Endothelial cell of umbilical vein (primary cell): Measurements from ENCODE around the gene SDK2. TPM values are rescaled to one million over a fixed set of nuclear protein-coding genes. Genes with fewer than 3 reads are reported as not detected.

Experiments
- BruUV-seq: library from RNA; stranded (reverse); fragments of 400-500 nt; replicated peaks from 2 replicates; lab custom pipeline; 2021; lab: Mats Ljungman, UMichigan
- CTCF ChIA-PET: fragments of 300-600, 350-600 bp; sonication (Branson Sonifier 250); formaldehyde crosslinking; loops from one replicate; lab custom pipeline; 2021; ENCODE audit warnings: antibody characterized with exemption, inconsistent platforms; lab: Charles Lee
- POLR2A ChIA-PET: fragments of 300-600, 350-600 bp; sonication (Branson Sonifier 250); formaldehyde crosslinking; loops from one replicate; lab custom pipeline; 2021; ENCODE audit warnings: antibody characterized with exemption, inconsistent platforms; lab: Charles Lee
- DNase-seq: peaks from one replicate; pipeline ENCODE4 v3.0.0-alpha.2; 2011; ENCODE audit warnings: low read depth, low spot score
- FAIRE-seq: peaks from 2 replicates; lab custom pipeline; 2011; peaks lifted over from hg19 to GRCh38; lab: Jason Lieb, UNC
- H2AFZ ChIP-seq: 2 replicates; pipeline ENCODE4 v1.6.0; 2012; ENCODE audit warnings: low read depth, low read length, control low read depth, inconsistent platforms
- H3K27ac ChIP-seq: 2 replicates; pipeline ENCODE4 v1.5.1; 2011; ENCODE audit warnings: low read depth, mild to moderate bottlenecking, control low read depth, low read length, moderate library complexity; ENCODE audit not compliant: insufficient read depth
- H3K27me3 ChIP-seq, 2 experiments: 2 replicates each; pipeline versions ENCODE4 v1.6.0 to v1.6.1; 2011; ENCODE audit warnings: low read length in 2 of 2, mixed read lengths in 1 of 2; ENCODE audit not compliant: control insufficient read depth in 2 of 2, insufficient read depth in 2 of 2
- H3K36me3 ChIP-seq, 2 experiments: 2 replicates in 1 of 2; 3 replicates in 1 of 2; pipeline ENCODE4 v1.5.1; 2011; ENCODE audit warnings: low read length in 2 of 2, mild to moderate bottlenecking in 1 of 2, moderate library complexity in 1 of 2; ENCODE audit not compliant: control insufficient read depth in 2 of 2, insufficient read depth in 2 of 2; ENCODE audit errors: extremely low read depth in 1 of 2
- H3K4me1 ChIP-seq: 3 replicates; pipeline ENCODE4 v1.5.1; 2011; ENCODE audit warnings: mild to moderate bottlenecking, low read length; ENCODE audit not compliant: control insufficient read depth, insufficient read depth; ENCODE audit errors: extremely low read depth
- H3K4me2 ChIP-seq: 2 replicates; pipeline ENCODE4 v1.6.1; 2011; ENCODE audit warnings: low read length, control low read depth, mixed read lengths; ENCODE audit not compliant: insufficient read depth
- H3K4me3 ChIP-seq, 3 experiments: fragments of 200-600 bp in 1 of 3; sonication (generic), shearing (Covaris generic) in 1 of 3; replicated peaks in 1 of 3; 2 replicates each; pipeline ENCODE4 v1.5.1; 2011 to 2016; ENCODE audit warnings: control low read depth in 3 of 3, low read length in 3 of 3, mild to moderate bottlenecking in 2 of 3, inconsistent platforms in 1 of 3, low read depth in 1 of 3, moderate library complexity in 1 of 3; ENCODE audit not compliant: insufficient read depth in 1 of 3
- H3K79me2 ChIP-seq: 2 replicates; pipeline ENCODE4 v1.6.0; 2012; ENCODE audit warnings: low read length, inconsistent platforms; ENCODE audit not compliant: control insufficient read depth, insufficient read depth
- H3K9ac ChIP-seq: replicated peaks from 2 replicates; pipeline ENCODE3; 2011; ENCODE audit warnings: low read length, control low read depth; ENCODE audit not compliant: insufficient read depth; ENCODE audit errors: extremely low read depth
- H3K9me1 ChIP-seq: replicated peaks from 3 replicates; pipeline ENCODE4 v1.6.0; 2011; ENCODE audit warnings: mild to moderate bottlenecking, low read length; ENCODE audit not compliant: control insufficient read depth, insufficient read depth; ENCODE audit errors: extremely low read depth
- H3K9me3 ChIP-seq: replicated peaks from 2 replicates; pipeline ENCODE4 v1.5.1; 2012; ENCODE audit warnings: low read length, inconsistent platforms; ENCODE audit not compliant: control insufficient read depth, insufficient read depth
- H4K20me1 ChIP-seq: replicated peaks from 2 replicates; pipeline ENCODE3; 2011; ENCODE audit warnings: mild to moderate bottlenecking, low read length; ENCODE audit not compliant: control insufficient read depth, insufficient read depth; ENCODE audit errors: extremely low read depth
- CTCF ChIP-seq, 2 donors: IDR thresholded peaks; 1 replicate in 1 of 2; 2 replicates in 1 of 2; pipeline ENCODE4 v1.5.1; 2011; ENCODE audit warnings: low read length in 2 of 2, mild to moderate bottlenecking in 2 of 2, moderate library complexity in 2 of 2, control low read depth in 1 of 2, inconsistent platforms in 1 of 2, low read depth in 1 of 2; ENCODE audit not compliant: insufficient read depth in 1 of 2; ENCODE audit errors: extremely low read depth in 1 of 2
- EZH2 ChIP-seq: IDR thresholded peaks from 2 replicates; pipeline ENCODE4 v1.6.1; 2012; ENCODE audit warnings: borderline replicate concordance, low read depth, mild to moderate bottlenecking, moderate library complexity, low read length, inconsistent platforms; ENCODE audit not compliant: severe bottlenecking
- FOS ChIP-seq: IDR thresholded peaks from 2 replicates; pipeline ENCODE4 v1.6.1; 2011; ENCODE audit warnings: mild to moderate bottlenecking, low read length, moderate library complexity, borderline replicate concordance; ENCODE audit not compliant: insufficient read depth
- GATA2 ChIP-seq: IDR thresholded peaks from 2 replicates; pipeline ENCODE4 v1.7.0; 2011; ENCODE audit warnings: low read depth, mild to moderate bottlenecking, moderate library complexity, mixed read lengths, low read length; ENCODE audit not compliant: insufficient read length, insufficient read depth
- JUN ChIP-seq: IDR thresholded peaks from 2 replicates; pipeline ENCODE4 v1.6.1; 2011; ENCODE audit warnings: borderline replicate concordance, low read depth; ENCODE audit not compliant: insufficient read length, insufficient read depth
- MYC ChIP-seq: IDR thresholded peaks from one replicate; pipeline ENCODE4 v1.6.1; 2011; ENCODE audit warnings: mild to moderate bottlenecking, low read depth, low read length
- POLR2A ChIP-seq: IDR thresholded peaks from 2 replicates; pipeline ENCODE4 v1.6.1; 2012; ENCODE audit warnings: low read depth, mild to moderate bottlenecking, control low read depth, low read length
- POLR2AphosphoS5 ChIP-seq: IDR thresholded peaks from 2 replicates; pipeline ENCODE4 v1.6.1; 2012; ENCODE audit warnings: low read depth, mild to moderate bottlenecking, control low read depth, low read length, moderate library complexity; ENCODE audit not compliant: insufficient read depth
- dilution Hi-C: fragments of 300-500 bp; cut with MboI; formaldehyde crosslinking; loops from one replicate; pipeline ENCODE4 v1.15.0; 2019; ENCODE audit warnings: low sequenced_read_pairs; ENCODE audit not compliant: extremely low pct_ligation_motif_present
- intact Hi-C: fragments of 100-400 bp; cut with micrococcal nuclease; formaldehyde crosslinking; loops from one replicate; pipeline ENCODE4 v1.10.0; 2022
- polyA plus RNA-seq, 4 experiments: library from polyadenylated mRNA; depleted of rRNA in 3 of 4; stranded (reverse) in 3 of 4; unstranded in 1 of 4; fragments of >200 nt; gene quantifications; 2 replicates each; pipeline versions ENCODE4 v1.2.1 to v1.2.3, GENCODE V29; 2011 to 2012; ENCODE audit warnings: missing spikeins in 1 of 4
- total RNA-seq: library from RNA; stranded (reverse); gene quantifications from 2 replicates; pipeline ENCODE4 v1.2.3, GENCODE V29; 2021
- TF ChIP-seq, protein P1 (sequence below): IDR thresholded peaks from 2 replicates; pipeline ENCODE4 v1.6.1; 2011; ENCODE audit not compliant: insufficient read depth, insufficient read length

Gene SDK2
- total and polyA plus RNA-seq, 2 donors (not counting 3 experiments of a cell fraction or from before 2014, with no cell fraction given), result not detected

- Histone ChIP-seq H3K9me1 (no peaks in the 10 kb centered on the region), H3K4me2 (no peak overlapping the region), H3K4me3 (no peak overlapping the region), H3K27ac (no peak overlapping the region), H3K9me3 (no peaks in the 10 kb centered on the region), H3K36me3 (no peaks in the 10 kb centered on the region), H4K20me1 (no peaks in the 10 kb centered on the region), H2AFZ (no peak overlapping the region), H3K79me2 (no peaks in the 10 kb centered on the region), H3K27me3 (no peaks in the 10 kb centered on the region), H3K4me1 (no peaks in the 10 kb centered on the region), H3K9ac (no peak overlapping the region)
- FAIRE-seq (no peak), DNase-seq (no peak)
- dilution Hi-C loops (no loop called here), intact Hi-C loops (no loop called here)
- no peak for TF ChIP-seq MYC
- no peak for TF ChIP-seq JUN
- no peak for TF ChIP-seq EZH2
- TF ChIP-seq POLR2A, result no peak
- TF ChIP-seq FOS, result no peak
- TF ChIP-seq GATA2, result no peak
- TF ChIP-seq, protein P1, sequence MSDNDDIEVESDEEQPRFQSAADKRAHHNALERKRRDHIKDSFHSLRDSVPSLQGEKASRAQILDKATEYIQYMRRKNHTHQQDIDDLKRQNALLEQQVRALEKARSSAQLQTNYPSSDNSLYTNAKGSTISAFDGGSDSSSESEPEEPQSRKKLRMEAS, result no peak
- TF ChIP-seq CTCF (IDR thresholded peaks at IDR 0.05; ENCODE audit: extremely low read depth in 1 of 2, insufficient read depth in 1 of 2, low read depth in 1 of 2, low read length in 2 of 2), result no peak
- no peak for TF ChIP-seq POLR2AphosphoS5
- ChIA-PET CTCF (no interaction called here), POLR2A (no interaction called here)
- no TSS peak for BruUV-seq
Observed at GRCh38 chr17:73508057-73508930, 136.0 kb downstream of the SDK2 start.
